Measurements from ENCODE around the gene TRIP4.

TRIP4 gene

GRCh38 chr15:64500695-64501395 is 113.2 kb downstream of the TRIP4 start:
- Histone ChIP-seq H3K27ac (ENCODE audit: low read length) (no peak overlapping the region), H3K9ac (ENCODE audit: low read depth, low read length) (no peak overlapping the region), H3K36me3 (ENCODE audit: insufficient read depth, low read depth, low read length) (peaks cover 62% of the 10 kb centered on the region)

GRCh38 chr15:64501396-64501715 is 113.7 kb downstream of the TRIP4 start:
- H3K27me3 ChIP-seq (ENCODE audit: insufficient read depth, low read length): no peaks in the 10 kb centered on the region
- H3K9me3 ChIP-seq (ENCODE audit: insufficient read depth, low read depth, low read length): no peaks in the 10 kb centered on the region
- H3K4me3 ChIP-seq (ENCODE audit: low read length): no peak overlapping the region
- H3K9ac ChIP-seq (ENCODE audit: low read depth, low read length): no peak overlapping the region
- peaks cover 9% of the 10 kb centered on the region for H3K4me1 ChIP-seq (ENCODE audit: insufficient read depth, low read length)
- no peak overlapping the region for H3K27ac ChIP-seq (ENCODE audit: low read length)
- H3K36me3 ChIP-seq (ENCODE audit: insufficient read depth, low read depth, low read length): peaks cover 63% of the 10 kb centered on the region

More at GRCh38 chr15:64500695-64501395, 113.2 kb downstream of the TRIP4 start:
- peaks cover 9% of the 10 kb centered on the region for H3K4me1 ChIP-seq (ENCODE audit: insufficient read depth, low read length)
- no peak overlapping the region for H3K4me3 ChIP-seq (ENCODE audit: low read length)
- H3K27me3 ChIP-seq (ENCODE audit: insufficient read depth, low read length): no peaks in the 10 kb centered on the region
- H3K9me3 ChIP-seq (ENCODE audit: insufficient read depth, low read depth, low read length): no peaks in the 10 kb centered on the region

GRCh38 chr15:64502151-64502550 is 114.5 kb downstream of the TRIP4 start:
- no peak overlapping the region for H3K9ac ChIP-seq (ENCODE audit: low read depth, low read length)
- no peaks in the 10 kb centered on the region for H3K9me3 ChIP-seq (ENCODE audit: insufficient read depth, low read depth, low read length)
- no peak overlapping the region for H3K27ac ChIP-seq (ENCODE audit: low read length)
- peaks cover 69% of the 10 kb centered on the region for H3K36me3 ChIP-seq (ENCODE audit: insufficient read depth, low read depth, low read length)
- H3K27me3 ChIP-seq (ENCODE audit: insufficient read depth, low read length): no peaks in the 10 kb centered on the region
- H3K4me3 ChIP-seq (ENCODE audit: low read length): no peak overlapping the region
- H3K4me1 ChIP-seq (ENCODE audit: insufficient read depth, low read length): peaks cover 9% of the 10 kb centered on the region

GRCh38 chr15:64502551-64502950 is 114.9 kb downstream of the TRIP4 start:
- H3K36me3 ChIP-seq (ENCODE audit: insufficient read depth, low read depth, low read length): peaks cover 73% of the 10 kb centered on the region
- H3K9me3 ChIP-seq (ENCODE audit: insufficient read depth, low read depth, low read length): no peaks in the 10 kb centered on the region
- H3K27ac ChIP-seq (ENCODE audit: low read length): no peak overlapping the region
- H3K4me3 ChIP-seq (ENCODE audit: low read length): no peak overlapping the region
- H3K9ac ChIP-seq (ENCODE audit: low read depth, low read length): 0 out of 2 replicates have a peak overlapping the region, but pooled peaks have one; percentile 19
- H3K27me3 ChIP-seq (ENCODE audit: insufficient read depth, low read length): no peaks in the 10 kb centered on the region
- peaks cover 9% of the 10 kb centered on the region for H3K4me1 ChIP-seq (ENCODE audit: insufficient read depth, low read length)

GRCh38 chr15:64503197-64503596 is 115.6 kb downstream of the TRIP4 start:
- H3K4me3 ChIP-seq (ENCODE audit: low read length): no peak overlapping the region
- no peak overlapping the region for H3K27ac ChIP-seq (ENCODE audit: low read length)
- no peaks in the 10 kb centered on the region for H3K27me3 ChIP-seq (ENCODE audit: insufficient read depth, low read length)
- H3K4me1 ChIP-seq (ENCODE audit: insufficient read depth, low read length): peaks cover 9% of the 10 kb centered on the region
- H3K36me3 ChIP-seq (ENCODE audit: insufficient read depth, low read depth, low read length): peaks cover 73% of the 10 kb centered on the region
- 0 out of 2 replicates have a peak overlapping the region, but pooled peaks have one; percentile 19 for H3K9ac ChIP-seq (ENCODE audit: low read depth, low read length)
- H3K9me3 ChIP-seq (ENCODE audit: insufficient read depth, low read depth, low read length): no peaks in the 10 kb centered on the region

GRCh38 chr15:64503640-64504039 is 116.0 kb downstream of the TRIP4 start:
- Histone ChIP-seq H3K27ac (ENCODE audit: low read length) (no peak overlapping the region), H3K9ac (ENCODE audit: low read depth, low read length) (no peak overlapping the region), H3K4me3 (ENCODE audit: low read length) (no peak overlapping the region), H3K36me3 (ENCODE audit: insufficient read depth, low read depth, low read length) (peaks cover 70% of the 10 kb centered on the region), H3K27me3 (ENCODE audit: insufficient read depth, low read length) (no peaks in the 10 kb centered on the region), H3K4me1 (ENCODE audit: insufficient read depth, low read length) (peaks cover 9% of the 10 kb centered on the region), H3K9me3 (ENCODE audit: insufficient read depth, low read depth, low read length) (no peaks in the 10 kb centered on the region)
